Stimulated activated CD4-positive, alpha-beta T cell treated with anti-CD3 and anti-CD28 coated beads, Interleukin-12 subunit alpha, Interleukin-12 subunit beta, amount 100 ng/mL, for 48 hours (primary cell): ENCODE measurements around the gene PTPRN2.
"Not testable (repeated sequence)": the region's sequence is repeated elsewhere in the genome, so short reads cannot be mapped to it uniquely, and the experiment has no call there.

ENCODE experiments used
- DNase-seq, 3 donors: peaks; one replicate each; pipeline ENCODE4 v3.0.0-alpha.2; 2020; ENCODE audit warnings: low read depth in 2 of 3, low spot score in 1 of 3

Gene PTPRN2

GRCh38 chr7:158285383-158285770 is 302.2 kb downstream of the PTPRN2 start:
- no peak for DNase-seq

- no peak for DNase-seq
These were observed 302.8 kb downstream of the PTPRN2 start for GRCh38 chr7:158284617-158285382.

GRCh38 chr7:158284121-158284520 is 303.5 kb downstream of the PTPRN2 start:
- no peak for DNase-seq

GRCh38 chr7:158283016-158283974 is 304.3 kb downstream of the PTPRN2 start:
- DNase-seq, result no peak

- DNase-seq, result no peak
These were observed 305.1 kb downstream of the PTPRN2 start for GRCh38 chr7:158282461-158283001.

GRCh38 chr7:158281441-158281840 is 306.2 kb downstream of the PTPRN2 start:
- DNase-seq, result no peak

- no peak for DNase-seq
These were observed 307.0 kb downstream of the PTPRN2 start for GRCh38 chr7:158280448-158281144.

GRCh38 chr7:158279539-158280447 is 307.8 kb downstream of the PTPRN2 start:
- DNase-seq, result no peak

- DNase-seq, result no peak
These were observed 308.8 kb downstream of the PTPRN2 start for GRCh38 chr7:158278745-158279320.

- no peak for DNase-seq
These were observed 310.1 kb downstream of the PTPRN2 start for GRCh38 chr7:158277219-158278141.

GRCh38 chr7:158276414-158277218 is 311.0 kb downstream of the PTPRN2 start:
- DNase-seq, result no peak

- DNase-seq, result no peak
These were observed 311.8 kb downstream of the PTPRN2 start for GRCh38 chr7:158275711-158276413.

GRCh38 chr7:158274996-158275395 is 312.6 kb downstream of the PTPRN2 start:
- DNase-seq, result no peak

- no peak for DNase-seq
These were observed 313.2 kb downstream of the PTPRN2 start for GRCh38 chr7:158274404-158274811.

- DNase-seq, result not testable (repeated sequence)
These were observed 313.8 kb downstream of the PTPRN2 start for GRCh38 chr7:158273756-158274342.

GRCh38 chr7:158273138-158273651 is 314.4 kb downstream of the PTPRN2 start:
- no peak for DNase-seq
